Transverse colon (tissue), 4 donors: ENCODE measurements around the gene PACRGL. TPM values are rescaled to one million over a fixed set of nuclear protein-coding genes. Genes with fewer than 3 reads are reported as not detected.

ENCODE experiments used
- DNase-seq: peaks from one replicate; pipeline ENCODE4 v3.0.0-alpha.2; 2019
- H3K27ac ChIP-seq, 4 donors: fragments of 200-600 bp; sonication (generic); 2 replicates each; pipeline ENCODE4 v1.5.1; 2016 to 2018; ENCODE audit warnings: inconsistent platforms in 4 of 4
- H3K27me3 ChIP-seq: fragments of 200-600 bp; sonication (generic); 2 replicates; pipeline ENCODE4 v1.5.1; 2017; ENCODE audit warnings: inconsistent platforms
- H3K36me3 ChIP-seq, 4 donors: fragments of 200-600 bp; sonication (generic); 2 replicates each; pipeline ENCODE4 v1.5.1; 2017 to 2019; ENCODE audit warnings: inconsistent platforms in 4 of 4
- H3K4me1 ChIP-seq, 4 donors: fragments of 200-600 bp; sonication (generic); 2 replicates each; pipeline ENCODE4 v1.5.1; 2017 to 2020; ENCODE audit warnings: inconsistent platforms in 4 of 4
- H3K4me3 ChIP-seq, 4 donors: fragments of 200-600 bp; sonication (generic); 1 replicate in 1 of 4; 2 replicates in 3 of 4; pipeline versions ENCODE4 v1.5.1 to v1.6.1; 2017 to 2019; ENCODE audit warnings: inconsistent platforms in 4 of 4
- H3K9me3 ChIP-seq, 2 donors: fragments of 200-600 bp; sonication (generic); 2 replicates each; pipeline ENCODE4 v1.5.1; 2017 to 2019; ENCODE audit warnings: inconsistent platforms in 2 of 2
- EP300 ChIP-seq: sonication (generic); formaldehyde crosslinking; IDR thresholded peaks from one replicate; pipeline ENCODE4 v1.6.1; 2017; ENCODE audit warnings: antibody characterized with exemption, low read depth
- POLR2A ChIP-seq: fragments of 450-650 bp; IDR thresholded peaks from one replicate; pipeline ENCODE4 v1.6.1; 2016; ENCODE audit warnings: antibody characterized with exemption, mild to moderate bottlenecking, moderate library complexity
- POLR2AphosphoS5 ChIP-seq, 3 donors: sonication (generic); formaldehyde crosslinking; IDR thresholded peaks; one replicate each; pipeline ENCODE4 v1.6.1; 2016; ENCODE audit warnings: antibody characterized with exemption in 3 of 3
- WGBS, 2 donors: methylation state at CpG; one replicate each; pipeline ENCODE4 v1.1.5; 2018; ENCODE audit warnings: low coverage in 1 of 2; 5-methylcytosine and 5-hydroxymethylcytosine counted together
- in situ Hi-C, 4 donors: fragments of 200-750 bp; cut with MboI; loops; one replicate each; pipeline versions ENCODE4 v1.15.0 to v1.15.1; 2017; ENCODE audit warnings: low sequenced_read_pairs in 3 of 4, low pct_ligation_motif_present in 1 of 4, low pct_unique_long_range_greater_than_20kb in 1 of 4
- intact Hi-C: fragments of 100-400 bp; cut with DNase I; formaldehyde crosslinking; loops from one replicate; pipeline ENCODE4 v1.15.1; 2023; ENCODE audit warnings: low total_unique reads
- total RNA-seq, 4 donors: library from RNA; depleted of rRNA; stranded (reverse); fragments of >200 nt; gene quantifications; one replicate each; pipeline ENCODE4 v1.1.0, GENCODE V29; 2016
- TF ChIP-seq, protein P1 (sequence below), 5 experiments: fragments of 200-600 bp in 3 of 5; fragments of 450-650 bp in 2 of 5; sonication (generic) in 3 of 5; IDR thresholded peaks; 1 replicate in 2 of 5; 2 replicates in 3 of 5; pipeline ENCODE4 v1.5.1; 2016 to 2017; ENCODE audit warnings: antibody characterized with exemption in 5 of 5, inconsistent platforms in 3 of 5, mild to moderate bottlenecking in 2 of 5, moderate library complexity in 1 of 5

The PACRGL gene
- total RNA-seq, 4 donors from 2014 or later = 22.5 to 77.5 (median 40.1) TPM

DNA sequence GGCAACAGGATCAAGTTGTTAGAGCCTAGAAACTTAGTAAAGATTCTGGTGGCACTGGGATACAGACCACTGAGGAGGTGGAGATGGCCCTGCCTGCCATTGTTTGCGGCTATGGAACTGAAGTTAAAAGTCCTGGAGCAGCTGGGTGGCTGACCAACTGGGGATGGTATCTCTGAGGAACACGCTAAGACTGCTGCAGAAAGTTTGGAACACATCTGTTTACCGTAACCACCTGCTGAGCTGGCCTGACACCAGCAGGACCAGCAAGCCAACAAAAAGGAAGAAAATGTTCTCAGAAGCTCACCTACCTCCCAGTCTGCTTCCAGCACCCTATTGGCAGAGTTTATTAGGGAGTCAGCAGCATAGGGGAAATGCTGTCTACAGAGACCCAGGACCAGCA, 17.4 kb upstream of the PACRGL start:
- in situ Hi-C loops = loop anchor here (10.0 to 25.0 kb wide), 3 partner anchors 121 to 1996 kb away; no protein-coding TSS in a partner anchor
- 76% methylated on average over 3 of the region's 3 CpGs; no CpG with 5 or more reads in 1 of the 2 donors for WGBS, 2 donors

DNA sequence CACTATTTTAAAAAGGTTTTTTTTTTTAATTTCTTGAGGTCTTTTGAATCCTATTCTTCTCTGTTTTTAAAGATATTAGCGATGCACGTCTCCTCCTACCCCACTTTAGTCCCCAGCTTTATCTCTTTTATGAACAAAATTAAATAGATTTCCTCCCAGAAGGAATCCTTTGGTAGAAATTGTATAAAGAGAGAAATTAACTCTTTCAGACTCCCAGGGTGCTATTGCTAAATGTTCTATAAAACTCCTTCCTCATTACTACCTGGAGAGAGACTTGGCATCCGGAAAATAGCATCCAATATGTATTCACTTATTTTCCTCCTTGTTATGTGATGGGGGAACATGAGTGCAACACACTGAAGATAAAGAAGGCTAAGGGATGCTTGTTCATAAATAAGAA, 16.5 kb upstream of the PACRGL start:
- Histone ChIP-seq H3K4me3 (no peak overlapping the region), H3K27me3 (no peaks in the 10 kb centered on the region), H3K27ac (no peak overlapping the region), H3K36me3 (no peaks in the 10 kb centered on the region), H3K9me3 (no peaks in the 10 kb centered on the region), H3K4me1 (peaks cover 0 to 7% (median 2%) of the 10 kb centered on the region in 4 donors)
- intact Hi-C loops (loop anchor here (10.0 kb wide), 1 partner anchor 1459 kb away; no protein-coding TSS in a partner anchor), in situ Hi-C loops (loop anchor here (10.0 to 25.0 kb wide), 3 partner anchors 121 to 1996 kb away; no protein-coding TSS in a partner anchor)
- WGBS, 2 donors = 75 to 84% methylated on average over 3 of the region's 3 CpGs
- DNase-seq = no peak
- TF ChIP-seq EP300 = no peak
- TF ChIP-seq, protein P1, sequence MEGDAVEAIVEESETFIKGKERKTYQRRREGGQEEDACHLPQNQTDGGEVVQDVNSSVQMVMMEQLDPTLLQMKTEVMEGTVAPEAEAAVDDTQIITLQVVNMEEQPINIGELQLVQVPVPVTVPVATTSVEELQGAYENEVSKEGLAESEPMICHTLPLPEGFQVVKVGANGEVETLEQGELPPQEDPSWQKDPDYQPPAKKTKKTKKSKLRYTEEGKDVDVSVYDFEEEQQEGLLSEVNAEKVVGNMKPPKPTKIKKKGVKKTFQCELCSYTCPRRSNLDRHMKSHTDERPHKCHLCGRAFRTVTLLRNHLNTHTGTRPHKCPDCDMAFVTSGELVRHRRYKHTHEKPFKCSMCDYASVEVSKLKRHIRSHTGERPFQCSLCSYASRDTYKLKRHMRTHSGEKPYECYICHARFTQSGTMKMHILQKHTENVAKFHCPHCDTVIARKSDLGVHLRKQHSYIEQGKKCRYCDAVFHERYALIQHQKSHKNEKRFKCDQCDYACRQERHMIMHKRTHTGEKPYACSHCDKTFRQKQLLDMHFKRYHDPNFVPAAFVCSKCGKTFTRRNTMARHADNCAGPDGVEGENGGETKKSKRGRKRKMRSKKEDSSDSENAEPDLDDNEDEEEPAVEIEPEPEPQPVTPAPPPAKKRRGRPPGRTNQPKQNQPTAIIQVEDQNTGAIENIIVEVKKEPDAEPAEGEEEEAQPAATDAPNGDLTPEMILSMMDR (IDR thresholded peaks at IDR 0.05) = no peak
- no peak for TF ChIP-seq POLR2A
- TF ChIP-seq POLR2AphosphoS5 (IDR thresholded peaks at IDR 0.05) = no peak

More for the DNA sequence above, 17.4 kb upstream of the PACRGL start:
- Histone ChIP-seq H3K4me1 (peaks cover 0 to 7% (median 2%) of the 10 kb centered on the region in 4 donors), H3K27me3 (no peaks in the 10 kb centered on the region), H3K9me3 (no peaks in the 10 kb centered on the region), H3K4me3 (no peak overlapping the region), H3K27ac (peak overlapping the region in 1 of 4 donors; percentile 40), H3K36me3 (no peaks in the 10 kb centered on the region)
- intact Hi-C loops = loop anchor here (10.0 kb wide), 1 partner anchor 1458 kb away; no protein-coding TSS in a partner anchor
- TF ChIP-seq POLR2A = no peak
- TF ChIP-seq EP300 = no peak
- TF ChIP-seq POLR2AphosphoS5 (IDR thresholded peaks at IDR 0.05) = no peak
- TF ChIP-seq, protein P1 (IDR thresholded peaks at IDR 0.05) = no peak
- DNase-seq = no peak

DNA sequence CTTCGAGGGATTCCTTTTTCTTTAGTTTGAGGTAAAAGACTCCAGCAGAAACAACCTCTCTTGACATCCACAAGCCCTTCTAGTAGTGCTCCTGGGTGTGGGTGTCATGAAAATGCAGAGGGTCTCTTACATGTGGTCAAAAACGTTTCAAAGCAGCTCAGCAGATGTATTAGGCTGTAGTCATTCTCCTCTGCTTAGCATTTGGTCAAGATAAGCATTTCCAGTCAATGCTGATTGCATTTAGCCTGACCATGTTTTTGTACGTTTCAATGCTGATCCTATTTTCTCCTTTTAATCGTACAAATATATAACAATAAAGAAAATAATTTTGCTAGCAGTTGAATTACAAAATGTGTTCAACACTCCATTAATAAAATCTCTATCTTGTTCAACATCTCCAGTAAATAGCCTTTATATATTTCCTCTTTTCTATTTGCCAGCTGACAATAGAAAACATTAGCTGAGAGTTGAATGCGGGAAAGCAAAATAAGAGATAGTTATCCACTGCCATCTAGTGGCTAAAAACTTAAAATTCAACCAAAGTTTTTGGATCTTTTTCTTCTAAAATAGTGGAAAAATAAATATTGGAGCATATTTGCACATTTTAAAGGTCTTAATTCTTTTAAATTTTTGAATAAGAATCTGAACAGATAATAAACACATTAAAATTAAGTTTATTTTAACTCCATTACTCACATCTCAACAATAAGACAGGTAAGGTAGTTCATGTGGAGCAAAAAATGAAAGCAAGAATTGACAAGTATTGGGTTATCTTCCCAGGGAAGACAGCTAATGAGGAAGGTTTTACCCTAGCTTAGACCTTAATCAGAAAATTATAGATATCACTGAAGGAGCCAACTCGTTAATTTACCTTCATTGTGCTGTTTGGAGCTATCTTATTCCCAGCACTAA, 15.2 kb upstream of the PACRGL start:
- 29 to 34% methylated on average over 6 of the region's 6 CpGs for WGBS, 2 donors
- intact Hi-C loops = loop anchor here (10.0 kb wide), 1 partner anchor 1460 kb away; no protein-coding TSS in a partner anchor
- Histone ChIP-seq H3K9me3 (no peaks in the 10 kb centered on the region), H3K36me3 (no peaks in the 10 kb centered on the region), H3K27me3 (no peaks in the 10 kb centered on the region), H3K27ac (no peak overlapping the region), H3K4me3 (no peak overlapping the region), H3K4me1 (peaks cover 0 to 7% (median 2%) of the 10 kb centered on the region in 4 donors)
- in situ Hi-C loops = loop anchor here (5.0 to 25.0 kb wide), 4 partner anchors 123 to 1998 kb away; no protein-coding TSS in a partner anchor
- TF ChIP-seq, protein P1 (IDR thresholded peaks at IDR 0.05) = peak; percentile 59 to 70 (median 68)
- no peak for TF ChIP-seq POLR2A
- DNase-seq = no peak

DNA sequence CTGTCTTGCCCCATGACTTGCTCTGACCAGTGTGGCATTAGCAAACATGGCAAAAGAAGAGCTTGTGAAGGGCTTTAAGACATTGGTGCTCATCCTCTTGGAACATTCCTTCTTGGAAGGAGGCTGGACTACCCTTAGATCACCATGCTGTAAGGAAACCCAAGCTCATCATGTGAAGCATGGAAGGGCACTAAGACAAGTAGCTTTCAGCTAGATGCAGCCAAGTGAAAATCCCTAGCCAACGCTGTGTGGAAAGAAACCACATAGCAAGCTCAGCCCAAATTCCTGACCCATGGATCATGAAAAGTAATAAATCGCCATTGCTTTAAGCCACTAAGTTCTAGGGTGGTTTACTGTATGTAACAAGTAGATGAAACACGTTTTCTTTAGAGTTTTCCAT, 12.4 kb upstream of the PACRGL start:
- no peaks in the 10 kb centered on the region for H3K27me3 ChIP-seq
- H3K27ac ChIP-seq = no peak overlapping the region
- intact Hi-C loops (loop anchor here (10.0 kb wide), 1 partner anchor 1463 kb away; no protein-coding TSS in a partner anchor), in situ Hi-C loops (loop anchor here (5.0 to 25.0 kb wide), 4 partner anchors 126 to 2001 kb away; no protein-coding TSS in a partner anchor)
- H3K4me1 ChIP-seq = peaks cover 0 to 4% (median under 1%) of the 10 kb centered on the region in 4 donors
- no peak for DNase-seq
- TF ChIP-seq, protein P1 (IDR thresholded peaks at IDR 0.05) = no peak
- TF ChIP-seq POLR2A = no peak
- TF ChIP-seq EP300 = no peak
- no peak for TF ChIP-seq POLR2AphosphoS5 (IDR thresholded peaks at IDR 0.05)
- 66 to 70% methylated on average over 2 to 3 of the region's 3 CpGs for WGBS, 2 donors
- H3K4me3 ChIP-seq = no peak overlapping the region
- no peaks in the 10 kb centered on the region for H3K36me3 ChIP-seq
- H3K9me3 ChIP-seq = no peaks in the 10 kb centered on the region
